Activated CD4-positive, alpha-beta T cell treated with anti-CD3 and anti-CD28 coated beads for 4 hours (primary cell): ENCODE results near the gene ENDOD1.
"Not testable (repeated sequence)": the region's sequence is repeated elsewhere in the genome, so short reads cannot be mapped to it uniquely, and the experiment has no call there.

ENCODE experiments used
- DNase-seq, 2 donors: peaks; one replicate each; pipeline ENCODE4 v3.0.0-alpha.2; 2020

ENDOD1 gene

GRCh38 chr11:95104856-95105255 is 15.2 kb downstream of the ENDOD1 start:
- DNase-seq, result no peak

- no peak for DNase-seq
Observed at GRCh38 chr11:95108159-95108611, 18.5 kb downstream of the ENDOD1 start.

GRCh38 chr11:95108671-95109551 is 19.3 kb downstream of the ENDOD1 start:
- no peak for DNase-seq

- not testable (repeated sequence) for DNase-seq
Observed at GRCh38 chr11:95111471-95111870, 21.8 kb downstream of the ENDOD1 start.

- DNase-seq, result no peak
Observed at GRCh38 chr11:95111923-95112540, 22.4 kb downstream of the ENDOD1 start.

GRCh38 chr11:95115597-95115996 is 26.0 kb downstream of the ENDOD1 start:
- DNase-seq, result no peak

- no peak for DNase-seq
Observed at GRCh38 chr11:95119361-95120060, 29.9 kb downstream of the ENDOD1 start.

- no peak for DNase-seq
Observed at GRCh38 chr11:95121698-95122097, 32.1 kb downstream of the ENDOD1 start.

- no peak for DNase-seq
Observed at GRCh38 chr11:95123556-95123955, 33.9 kb downstream of the ENDOD1 start.

- DNase-seq, result no peak
Observed at GRCh38 chr11:95128602-95129001, 39.0 kb downstream of the ENDOD1 start.

GRCh38 chr11:95132956-95133355 is 43.3 kb downstream of the ENDOD1 start:
- DNase-seq, result no peak

GRCh38 chr11:95134491-95134890 is 44.8 kb downstream of the ENDOD1 start:
- no peak for DNase-seq

GRCh38 chr11:95135155-95135554 is 45.5 kb downstream of the ENDOD1 start:
- no peak for DNase-seq

GRCh38 chr11:95135880-95136279 is 46.2 kb downstream of the ENDOD1 start:
- DNase-seq, result no peak

GRCh38 chr11:95136747-95137146 is 47.1 kb downstream of the ENDOD1 start:
- not testable (repeated sequence) for DNase-seq

- DNase-seq, result no peak
Observed at GRCh38 chr11:95137299-95137698, 47.7 kb downstream of the ENDOD1 start.

- no peak for DNase-seq
Observed at GRCh38 chr11:95138448-95138847, 48.8 kb downstream of the ENDOD1 start.

GRCh38 chr11:95140397-95141033 is 50.9 kb downstream of the ENDOD1 start:
- DNase-seq, result no peak

GRCh38 chr11:95142431-95142830 is 52.8 kb downstream of the ENDOD1 start:
- DNase-seq, result no peak

- DNase-seq, result no peak
Observed at GRCh38 chr11:95143106-95143681, 53.5 kb downstream of the ENDOD1 start.

- no peak for DNase-seq
Observed at GRCh38 chr11:95144313-95145235, 54.9 kb downstream of the ENDOD1 start.
